Activated CD8-positive, alpha-beta memory T cell treated with anti-CD3 and anti-CD28 coated beads, Interleukin-2, amount 10 ng/mL, durations not matched to agents 7 days and 5 days (primary cell): ENCODE data around the gene P2RX2. TPM values are rescaled to one million over a fixed set of nuclear protein-coding genes. Genes with fewer than 3 reads are reported as not detected.

ENCODE experiments used
- ATAC-seq: fragments of 150-1000 bp; cut with Tn5 transposase; one replicate; pipeline ENCODE4 v1.10.0; 2021; ENCODE audit warnings: moderate library complexity
- CTCF ChIA-PET: fragments of 350-600 bp; sonication (Branson Sonifier 250); formaldehyde crosslinking; loops from one replicate; lab custom pipeline; 2021; ENCODE audit warnings: antibody characterized with exemption; lab: Charles Lee
- DNase-seq: peaks from one replicate; pipeline ENCODE4 v3.0.0-alpha.2; 2020
- H3K27ac Mint-ChIP-seq: one replicate; pipeline ENCODE4 v1.8.0; 2021; ENCODE audit warnings: mild to moderate bottlenecking, mixed read lengths
- H3K27me3 Mint-ChIP-seq: one replicate; pipeline ENCODE4 v1.8.0; 2021; ENCODE audit warnings: mixed read lengths
- H3K36me3 Mint-ChIP-seq: one replicate; pipeline ENCODE4 v1.8.0; 2021; ENCODE audit warnings: mild to moderate bottlenecking, mixed read lengths
- H3K4me1 Mint-ChIP-seq: one replicate; pipeline ENCODE4 v1.8.0; 2021; ENCODE audit warnings: mixed read lengths
- H3K4me3 Mint-ChIP-seq: one replicate; pipeline ENCODE4 v1.8.0; 2021; ENCODE audit warnings: mild to moderate bottlenecking, moderate library complexity, mixed read lengths
- H3K9me3 Mint-ChIP-seq: one replicate; pipeline ENCODE4 v1.8.0; 2022; ENCODE audit warnings: low read depth, mixed read lengths
- total RNA-seq, 2 experiments: library from RNA; stranded (reverse); gene quantifications; one replicate each; pipeline ENCODE4 v1.2.3, GENCODE V29; 2021

P2RX2 gene
- total RNA-seq, 2 experiments from 2014 or later = not detected

GRCh38 chr12:132648616-132649225, 30.1 kb downstream of the P2RX2 start:
- no peak overlapping the region for H3K27ac Mint-ChIP-seq
- H3K4me1 Mint-ChIP-seq = peaks cover 17% of the 10 kb centered on the region
- no peaks in the 10 kb centered on the region for H3K27me3 Mint-ChIP-seq
- H3K4me3 Mint-ChIP-seq = no peak overlapping the region
- H3K9me3 Mint-ChIP-seq = no peaks in the 10 kb centered on the region
- DNase-seq (no peak), ATAC-seq (no peak)
- H3K36me3 Mint-ChIP-seq = peaks cover 51% of the 10 kb centered on the region
- CTCF ChIA-PET = interaction anchor here (1.3 kb wide), 1 partner anchor 11 kb away, joined by 3 read pairs; no protein-coding TSS in a partner anchor

DNA sequence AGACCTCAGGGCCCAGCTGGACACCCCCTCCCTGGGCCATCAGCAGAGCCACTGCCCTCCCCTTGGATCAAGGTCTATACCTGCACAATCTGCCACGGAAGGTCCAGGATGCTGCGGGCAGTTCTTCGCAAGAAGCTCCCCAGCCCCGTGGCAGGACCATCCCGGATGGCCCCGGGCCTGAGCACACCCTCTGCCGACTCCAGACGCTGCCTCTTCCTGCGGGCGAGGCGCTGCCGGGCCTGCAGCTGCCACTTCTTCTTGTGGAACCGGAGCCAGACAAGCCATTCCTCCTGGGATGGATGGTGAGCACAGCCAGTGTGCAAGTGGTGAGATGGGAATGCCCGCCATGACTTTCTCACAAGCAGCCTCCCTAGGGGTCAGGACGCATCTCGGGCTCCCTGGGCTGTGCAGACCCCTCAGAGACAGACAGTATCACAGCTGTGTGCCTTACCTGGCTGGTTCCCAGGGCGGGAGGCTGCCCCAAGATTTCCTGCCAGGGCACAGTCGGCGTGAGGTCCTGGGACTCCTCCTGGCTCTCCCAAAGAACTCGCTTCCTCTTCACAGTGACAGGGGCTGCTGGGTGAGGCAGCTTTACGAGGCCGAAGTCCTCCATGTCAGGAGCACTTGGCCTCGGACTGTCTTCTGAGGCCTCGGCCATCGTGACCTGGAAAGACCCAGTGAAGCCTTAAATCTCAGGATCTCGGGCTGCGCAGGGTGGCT, 30.8 kb downstream of the P2RX2 start:
- H3K4me3 Mint-ChIP-seq = no peak overlapping the region
- ATAC-seq (no peak), DNase-seq (no peak)
- H3K36me3 Mint-ChIP-seq = peaks cover 54% of the 10 kb centered on the region
- peaks cover 18% of the 10 kb centered on the region for H3K4me1 Mint-ChIP-seq
- H3K27me3 Mint-ChIP-seq = no peaks in the 10 kb centered on the region
- H3K27ac Mint-ChIP-seq = no peak overlapping the region
- CTCF ChIA-PET = interaction anchor here (1.3 kb wide), 1 partner anchor 11 kb away, joined by 3 read pairs; no protein-coding TSS in a partner anchor
- no peaks in the 10 kb centered on the region for H3K9me3 Mint-ChIP-seq

DNA sequence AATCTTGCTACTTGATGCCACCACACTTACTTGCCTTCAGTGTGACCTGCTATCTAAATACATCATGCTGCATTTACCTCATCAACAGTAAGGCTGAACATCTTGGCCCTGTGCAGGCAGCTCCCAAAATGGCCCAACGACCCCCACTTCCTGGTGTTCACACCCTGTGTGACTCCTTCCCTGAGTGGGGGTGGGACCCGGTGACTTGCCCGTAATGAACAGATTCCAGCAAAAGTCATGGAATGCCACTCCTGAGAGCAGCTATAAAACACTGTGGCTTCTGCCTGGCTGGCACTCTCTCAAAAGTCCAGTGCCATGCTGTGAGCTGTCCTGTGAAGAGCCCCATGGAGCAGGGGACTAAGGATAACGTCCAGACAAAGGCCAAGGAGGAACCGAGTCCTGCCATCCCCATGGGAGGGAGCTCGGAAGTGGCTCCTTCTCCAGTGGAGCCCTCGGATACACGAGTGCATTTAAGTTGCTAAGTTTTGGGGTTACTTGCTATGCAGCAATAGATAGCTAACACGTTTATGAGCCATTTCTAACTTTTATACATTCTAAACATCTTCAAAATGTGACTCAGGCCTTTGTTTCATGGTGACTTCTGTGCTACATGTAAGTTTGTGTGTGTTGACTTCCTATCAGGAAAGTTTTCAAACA, 33.0 kb downstream of the P2RX2 start:
- Mint-ChIP-seq H3K4me3 (no peak overlapping the region), H3K36me3 (peaks cover 53% of the 10 kb centered on the region), H3K9me3 (no peaks in the 10 kb centered on the region), H3K27me3 (no peaks in the 10 kb centered on the region), H3K27ac (peak overlapping the region; percentile 6), H3K4me1 (peaks cover 21% of the 10 kb centered on the region)
- CTCF ChIA-PET = interaction anchor here (1.6 kb wide), 1 partner anchor 13 kb away, joined by 4 read pairs; no protein-coding TSS in a partner anchor
- DNase-seq (no peak), ATAC-seq (no peak)

- ATAC-seq = no peak
- H3K9me3 Mint-ChIP-seq = no peaks in the 10 kb centered on the region
- no peak overlapping the region for H3K4me3 Mint-ChIP-seq
- CTCF ChIA-PET = no interaction called here
- H3K27ac Mint-ChIP-seq = peak overlapping the region; percentile 48
- peaks cover 9% of the 10 kb centered on the region for H3K4me1 Mint-ChIP-seq
- peaks cover 58% of the 10 kb centered on the region for H3K36me3 Mint-ChIP-seq
- DNase-seq = no peak
- no peaks in the 10 kb centered on the region for H3K27me3 Mint-ChIP-seq
Measured at GRCh38 chr12:132653567-132654290, 35.2 kb downstream of the P2RX2 start.

GRCh38 chr12:132657004-132657727, 38.6 kb downstream of the P2RX2 start:
- no peak for ATAC-seq
- no peaks in the 10 kb centered on the region for H3K27me3 Mint-ChIP-seq
- CTCF ChIA-PET = interaction anchor here (0.6 to 1.3 kb wide), 2 partner anchors 14 to 18 kb away, joined by 3 read pairs; no protein-coding TSS in a partner anchor
- H3K4me3 Mint-ChIP-seq = no peak overlapping the region
- no peak for DNase-seq
- H3K9me3 Mint-ChIP-seq = no peaks in the 10 kb centered on the region
- no peak overlapping the region for H3K27ac Mint-ChIP-seq
- H3K4me1 Mint-ChIP-seq = peaks cover 20% of the 10 kb centered on the region
- peaks cover 70% of the 10 kb centered on the region for H3K36me3 Mint-ChIP-seq

DNA sequence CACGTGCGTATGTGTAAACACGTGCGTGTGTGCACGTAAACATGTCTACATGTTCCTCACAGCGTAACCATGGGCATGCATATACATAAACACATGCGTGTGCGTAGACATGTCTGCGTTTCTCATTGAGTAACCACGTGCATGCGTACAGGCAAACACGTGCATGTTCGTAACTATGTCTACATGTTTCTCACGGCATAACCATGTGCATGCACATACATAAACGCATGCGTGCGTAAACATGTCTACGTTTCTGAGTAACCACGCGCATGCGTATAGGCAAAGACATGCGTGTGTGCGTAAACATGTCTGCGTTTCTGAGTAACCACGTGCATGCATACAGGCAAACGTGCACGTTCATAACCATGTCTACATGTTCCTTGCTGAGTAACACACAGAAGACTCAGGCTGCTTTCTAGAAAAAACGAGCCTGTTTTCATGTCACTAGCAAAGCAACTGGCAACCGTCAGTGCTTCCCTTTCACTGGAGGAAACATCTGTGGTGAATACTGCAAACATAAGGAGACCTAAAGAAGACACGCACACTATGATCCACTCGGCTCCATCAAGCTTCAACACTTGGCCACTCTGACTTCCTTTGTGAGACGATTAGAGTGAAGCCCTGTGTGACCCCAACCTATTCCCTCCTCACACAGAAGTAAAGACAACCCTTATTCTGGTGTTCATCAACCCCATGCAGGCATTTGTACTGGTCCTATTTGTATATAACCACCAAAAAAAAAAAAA, 39.7 kb downstream of the P2RX2 start:
- H3K27me3 Mint-ChIP-seq = no peaks in the 10 kb centered on the region
- H3K27ac Mint-ChIP-seq = no peak overlapping the region
- no peak for DNase-seq
- ATAC-seq = no peak
- CTCF ChIA-PET = interaction anchor here (0.7 kb wide), 1 partner anchor 301 kb away, joined by 5 read pairs; no protein-coding TSS in a partner anchor
- no peaks in the 10 kb centered on the region for H3K9me3 Mint-ChIP-seq
- H3K4me3 Mint-ChIP-seq = no peak overlapping the region
- H3K4me1 Mint-ChIP-seq = peaks cover 31% of the 10 kb centered on the region
- peaks cover 72% of the 10 kb centered on the region for H3K36me3 Mint-ChIP-seq

GRCh38 chr12:132659146-132659545, 40.6 kb downstream of the P2RX2 start:
- Mint-ChIP-seq H3K27me3 (no peaks in the 10 kb centered on the region), H3K27ac (no peak overlapping the region), H3K36me3 (peaks cover 70% of the 10 kb centered on the region), H3K4me1 (peaks cover 34% of the 10 kb centered on the region), H3K9me3 (no peaks in the 10 kb centered on the region), H3K4me3 (no peak overlapping the region)
- ATAC-seq (no peak), DNase-seq (no peak)
- CTCF ChIA-PET = no interaction called here

DNA sequence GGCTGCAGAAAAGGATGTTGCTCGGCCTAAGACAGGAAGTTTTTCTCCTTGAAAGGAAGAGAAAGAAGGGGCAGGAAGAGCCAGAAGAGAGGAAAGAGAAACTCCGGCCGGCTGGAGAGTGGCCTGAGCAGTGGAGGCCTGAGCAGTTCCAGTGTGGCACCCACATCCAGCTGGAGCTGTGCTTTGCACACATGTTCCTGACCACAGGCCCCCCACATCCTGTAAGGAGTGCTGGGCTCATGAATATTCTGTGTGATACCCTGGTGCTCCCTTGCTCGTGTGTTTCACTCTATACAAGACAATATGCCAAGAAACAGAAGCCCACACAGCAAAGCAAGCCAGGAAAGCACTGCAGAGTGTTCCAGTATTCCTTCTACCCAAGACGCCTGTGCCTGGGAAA, 41.5 kb downstream of the P2RX2 start:
- Mint-ChIP-seq H3K27ac (no peak overlapping the region), H3K36me3 (peaks cover 72% of the 10 kb centered on the region), H3K4me1 (peaks cover 35% of the 10 kb centered on the region), H3K9me3 (no peaks in the 10 kb centered on the region), H3K4me3 (no peak overlapping the region), H3K27me3 (no peaks in the 10 kb centered on the region)
- DNase-seq = no peak
- no peak for ATAC-seq
- CTCF ChIA-PET = no interaction called here

DNA sequence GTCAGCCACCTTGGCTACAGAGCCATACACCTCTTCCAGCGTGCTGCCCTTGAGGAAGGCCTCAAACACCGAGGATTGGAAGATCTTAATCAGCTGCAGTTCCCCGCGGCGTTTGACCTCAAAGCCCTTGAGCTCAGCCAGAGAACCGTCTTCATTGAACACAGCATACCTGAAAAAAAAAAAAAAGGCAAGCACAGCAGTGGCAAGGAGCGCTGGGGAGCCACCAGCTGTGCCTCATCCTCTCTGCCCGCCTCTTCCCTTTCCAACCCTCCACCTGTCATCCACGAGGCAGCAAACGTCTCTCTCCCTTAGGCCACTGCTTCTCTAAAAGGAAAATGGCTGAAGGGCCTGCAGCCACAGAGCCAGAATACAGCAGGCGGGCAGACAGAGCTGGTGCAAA, 42.4 kb downstream of the P2RX2 start:
- no peak for DNase-seq
- peaks cover 79% of the 10 kb centered on the region for H3K36me3 Mint-ChIP-seq
- H3K9me3 Mint-ChIP-seq = no peaks in the 10 kb centered on the region
- CTCF ChIA-PET = no interaction called here
- H3K4me1 Mint-ChIP-seq = peaks cover 35% of the 10 kb centered on the region
- no peaks in the 10 kb centered on the region for H3K27me3 Mint-ChIP-seq
- H3K27ac Mint-ChIP-seq = peak overlapping the region; percentile 29
- H3K4me3 Mint-ChIP-seq = no peak overlapping the region
- ATAC-seq = no peak

- peaks cover 82% of the 10 kb centered on the region for H3K36me3 Mint-ChIP-seq
- no peak overlapping the region for H3K4me3 Mint-ChIP-seq
- CTCF ChIA-PET = no interaction called here
- H3K27me3 Mint-ChIP-seq = no peaks in the 10 kb centered on the region
- H3K4me1 Mint-ChIP-seq = peaks cover 35% of the 10 kb centered on the region
- H3K27ac Mint-ChIP-seq = peak overlapping the region; percentile 16
- ATAC-seq (no peak), DNase-seq (no peak)
- no peaks in the 10 kb centered on the region for H3K9me3 Mint-ChIP-seq
Measured at GRCh38 chr12:132661972-132662371, 43.4 kb downstream of the P2RX2 start.

- DNase-seq = no peak
- Mint-ChIP-seq H3K27ac (peak overlapping the region; percentile 52), H3K36me3 (peaks cover 78% of the 10 kb centered on the region), H3K4me1 (peaks cover 35% of the 10 kb centered on the region), H3K4me3 (no peak overlapping the region), H3K27me3 (no peaks in the 10 kb centered on the region), H3K9me3 (no peaks in the 10 kb centered on the region)
- ATAC-seq = no peak
- CTCF ChIA-PET = no interaction called here
Measured at GRCh38 chr12:132662901-132663755, 44.6 kb downstream of the P2RX2 start.
